ENCODE results near the gene PCGF1. TPM values are rescaled to one million over a fixed set of nuclear protein-coding genes. Genes with fewer than 3 reads are reported as not detected.

The PCGF1 gene
- polyA plus RNA-seq, 3 donors: 25.2 to 29.2 (median 27.8) TPM

Other genes with a start within 250 kb of the PCGF1 start
- gene SLC4A5, start 164.3 kb downstream of the PCGF1 start, polyA plus RNA-seq (ENCODE audit: insufficient read length in 3 of 3): 1 to 10 TPM; 1.9 to 5.6 (median 3.4) TPM
- 100 to 1,000 TPM; 157 to 179 (median 167) TPM for gene DCTN1, start 127.4 kb downstream of the PCGF1 start, polyA plus RNA-seq (ENCODE audit: insufficient read length in 3 of 3)
- 1 to 10 TPM; 8.4 to 9.2 (median 8.5) TPM for gene C2orf81, start 86.1 kb downstream of the PCGF1 start, polyA plus RNA-seq (ENCODE audit: insufficient read length in 3 of 3)
- gene WDR54, start 86.0 kb downstream of the PCGF1 start, polyA plus RNA-seq (ENCODE audit: insufficient read length in 3 of 3): 10 to 100 TPM; 38.6 to 44.6 (median 43.7) TPM
- gene RTKN, start 65.8 kb downstream of the PCGF1 start, polyA plus RNA-seq (ENCODE audit: insufficient read length in 3 of 3): 10 to 100 TPM; 77.2 to 92.8 (median 82.4) TPM
- gene INO80B, start 52.6 kb downstream of the PCGF1 start, polyA plus RNA-seq (ENCODE audit: insufficient read length in 3 of 3): 10 to 100 TPM; 26.5 to 38.9 (median 28.7) TPM
- 100 to 1,000 TPM; 126 to 130 (median 127) TPM for gene WBP1, start 49.3 kb downstream of the PCGF1 start, polyA plus RNA-seq (ENCODE audit: insufficient read length in 3 of 3)
- gene MOGS, start 42.3 kb downstream of the PCGF1 start, polyA plus RNA-seq (ENCODE audit: insufficient read length in 3 of 3): 10 to 100 TPM; 48.8 to 60.1 (median 49.3) TPM
- gene MRPL53, start 35.0 kb downstream of the PCGF1 start, polyA plus RNA-seq (ENCODE audit: insufficient read length in 3 of 3): 10 to 100 TPM; 52.0 to 74.4 (median 62.3) TPM
- 10 to 100 TPM; 10.2 to 18.6 (median 17.1) TPM for gene CCDC142, start 24.7 kb downstream of the PCGF1 start, polyA plus RNA-seq (ENCODE audit: insufficient read length in 3 of 3)
- 10 to 100 TPM; 29.3 to 36.0 (median 34.1) TPM for gene TTC31, start 24.6 kb downstream of the PCGF1 start, polyA plus RNA-seq (ENCODE audit: insufficient read length in 3 of 3)
- gene LBX2, start 8.1 kb downstream of the PCGF1 start, polyA plus RNA-seq (ENCODE audit: insufficient read length in 3 of 3): 1 to 10 TPM; 3.1 to 7.9 (median 3.9) TPM
- under 1 TPM; 0.06 to 0.17 (median 0.13) TPM for gene TLX2, start 6.8 kb upstream of the PCGF1 start, polyA plus RNA-seq (ENCODE audit: insufficient read length in 3 of 3)
- under 1 TPM; 0.21 to 0.57 (median 0.43) TPM for gene DQX1, start 18.5 kb upstream of the PCGF1 start, polyA plus RNA-seq (ENCODE audit: insufficient read length in 3 of 3)
- gene AUP1, start 22.0 kb upstream of the PCGF1 start, polyA plus RNA-seq (ENCODE audit: insufficient read length in 3 of 3): 100 to 1,000 TPM; 106 to 113 (median 110) TPM
- gene HTRA2, start 22.2 kb upstream of the PCGF1 start, polyA plus RNA-seq (ENCODE audit: insufficient read length in 3 of 3): 10 to 100 TPM; 34.8 to 37.9 (median 37.0) TPM
- 10 to 100 TPM; 10.1 to 11.4 (median 11.4) TPM for gene LOXL3, start 46.2 kb upstream of the PCGF1 start, polyA plus RNA-seq (ENCODE audit: insufficient read length in 3 of 3)
- gene DOK1, start 47.0 kb upstream of the PCGF1 start, polyA plus RNA-seq (ENCODE audit: insufficient read length in 3 of 3): 10 to 100 TPM; 10.1 to 11.0 (median 10.5) TPM
- gene M1AP, start 140.6 kb upstream of the PCGF1 start, polyA plus RNA-seq (ENCODE audit: insufficient read length in 3 of 3): 1 to 10 TPM in 1 of 3 donors, under 1 TPM in 2; 0.61 to 1.1 (median 0.75) TPM
- gene SEMA4F, start 146.6 kb upstream of the PCGF1 start, polyA plus RNA-seq (ENCODE audit: insufficient read length in 3 of 3): 1 to 10 TPM; 6.8 to 8.7 (median 7.4) TPM

Measured in renal pelvis (tissue), 3 donors.